NB4 (cell line): ENCODE data around the gene GART.

Source experiments
- MAX ChIP-seq: IDR thresholded peaks from 2 replicates; pipeline ENCODE4 v1.6.1; 2011; ENCODE audit warnings: low read depth, low read length
- TF ChIP-seq, protein P1 (sequence below): IDR thresholded peaks from one replicate; pipeline ENCODE4 v1.5.1; 2012; ENCODE audit warnings: low read depth, low read length

DNA sequence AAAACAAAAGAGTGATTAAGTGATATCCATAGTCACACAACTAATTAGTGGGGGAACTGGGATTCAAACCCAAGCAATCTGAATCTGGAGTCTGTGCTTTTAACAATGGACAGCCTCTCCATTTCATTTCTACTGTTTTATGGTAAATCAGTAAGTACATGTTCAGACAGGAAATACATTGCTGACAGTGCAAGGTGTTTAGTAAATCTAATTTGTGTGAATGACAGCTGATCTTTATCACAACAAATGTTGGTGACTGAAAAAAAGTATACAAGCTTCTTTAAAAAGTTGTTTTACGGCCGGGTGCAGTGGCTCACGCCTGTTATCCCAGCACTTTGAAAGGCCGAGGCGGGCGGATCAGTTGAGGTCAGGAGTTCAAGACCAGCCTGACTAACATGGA is 26.0 kb upstream of the GART start:
- TF ChIP-seq, protein P1, sequence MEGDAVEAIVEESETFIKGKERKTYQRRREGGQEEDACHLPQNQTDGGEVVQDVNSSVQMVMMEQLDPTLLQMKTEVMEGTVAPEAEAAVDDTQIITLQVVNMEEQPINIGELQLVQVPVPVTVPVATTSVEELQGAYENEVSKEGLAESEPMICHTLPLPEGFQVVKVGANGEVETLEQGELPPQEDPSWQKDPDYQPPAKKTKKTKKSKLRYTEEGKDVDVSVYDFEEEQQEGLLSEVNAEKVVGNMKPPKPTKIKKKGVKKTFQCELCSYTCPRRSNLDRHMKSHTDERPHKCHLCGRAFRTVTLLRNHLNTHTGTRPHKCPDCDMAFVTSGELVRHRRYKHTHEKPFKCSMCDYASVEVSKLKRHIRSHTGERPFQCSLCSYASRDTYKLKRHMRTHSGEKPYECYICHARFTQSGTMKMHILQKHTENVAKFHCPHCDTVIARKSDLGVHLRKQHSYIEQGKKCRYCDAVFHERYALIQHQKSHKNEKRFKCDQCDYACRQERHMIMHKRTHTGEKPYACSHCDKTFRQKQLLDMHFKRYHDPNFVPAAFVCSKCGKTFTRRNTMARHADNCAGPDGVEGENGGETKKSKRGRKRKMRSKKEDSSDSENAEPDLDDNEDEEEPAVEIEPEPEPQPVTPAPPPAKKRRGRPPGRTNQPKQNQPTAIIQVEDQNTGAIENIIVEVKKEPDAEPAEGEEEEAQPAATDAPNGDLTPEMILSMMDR, result no peak
- no peak for TF ChIP-seq MAX
